ENCODE results near the gene ACOXL. TPM values are rescaled to one million over a fixed set of nuclear protein-coding genes. Genes with fewer than 3 reads are reported as not detected.

Gene ACOXL
- total RNA-seq, 2 experiments from 2014 or later: not detected

GRCh38 chr2:110743600-110743999 lies 11.2 kb downstream of the ACOXL start:
- H3K9me3 Mint-ChIP-seq: no peaks in the 10 kb centered on the region
- Histone ChIP-seq H3K36me3 (ENCODE audit: insufficient read depth, low read length) (no peaks in the 10 kb centered on the region), H3K27me3 (ENCODE audit: control insufficient read depth in 1 of 2, insufficient read depth in 2 of 2, low read length in 2 of 2) (peaks cover 11 to 13% of the 10 kb centered on the region in 2 experiments), H3K4me3 (ENCODE audit: low read length) (no peak overlapping the region), H3K27ac (ENCODE audit: low read depth in 1 of 2, low read length in 2 of 2) (no peak overlapping the region), H3K9me3 (ENCODE audit: control insufficient read depth in 1 of 2, insufficient read depth in 1 of 2, low read length in 2 of 2) (no peaks in the 10 kb centered on the region), H3K4me1 (ENCODE audit: insufficient read depth, low read length) (peaks cover 16% of the 10 kb centered on the region)
- intact Hi-C loops (cut with DNase I, micrococcal nuclease): no loop called here
- POLR2A ChIA-PET: no interaction called here
- ATAC-seq (ENCODE audit: poor library complexity): no peak
- peaks cover 60% of the 10 kb centered on the region for H3K27me3 Mint-ChIP-seq
- H3K27ac Mint-ChIP-seq: no peak overlapping the region
- DNase-seq: no peak
- CTCF ChIA-PET: no interaction called here
- no peaks in the 10 kb centered on the region for H3K36me3 Mint-ChIP-seq (ENCODE audit: low read depth)
- H3K4me1 Mint-ChIP-seq (ENCODE audit: low read depth): peaks cover 12% of the 10 kb centered on the region
- no peak for TF ChIP-seq CTCF (IDR thresholded peaks at IDR 0.05)
- no peak overlapping the region for H3K4me3 Mint-ChIP-seq

- DNase-seq (no peak), ATAC-seq (ENCODE audit: poor library complexity) (no peak)
- Mint-ChIP-seq H3K27ac (no peak overlapping the region), H3K4me3 (no peak overlapping the region), H3K9me3 (no peaks in the 10 kb centered on the region), H3K36me3 (ENCODE audit: low read depth) (no peaks in the 10 kb centered on the region), H3K4me1 (ENCODE audit: low read depth) (peaks cover 15% of the 10 kb centered on the region), H3K27me3 (peaks cover 54% of the 10 kb centered on the region)
- Histone ChIP-seq H3K27ac (ENCODE audit: low read depth in 1 of 2, low read length in 2 of 2) (no peak overlapping the region), H3K4me3 (ENCODE audit: low read length) (no peak overlapping the region), H3K27me3 (ENCODE audit: control insufficient read depth in 1 of 2, insufficient read depth in 2 of 2, low read length in 2 of 2) (peaks cover 11 to 13% of the 10 kb centered on the region in 2 experiments), H3K9me3 (ENCODE audit: control insufficient read depth in 1 of 2, insufficient read depth in 1 of 2, low read length in 2 of 2) (no peaks in the 10 kb centered on the region), H3K36me3 (ENCODE audit: insufficient read depth, low read length) (no peaks in the 10 kb centered on the region), H3K4me1 (ENCODE audit: insufficient read depth, low read length) (peaks cover 20% of the 10 kb centered on the region)
- POLR2A ChIA-PET: no interaction called here
- intact Hi-C loops (cut with DNase I, micrococcal nuclease): no loop called here
- no peak for TF ChIP-seq CTCF (IDR thresholded peaks at IDR 0.05)
- CTCF ChIA-PET: no interaction called here
Observed at GRCh38 chr2:110744429-110744828, 12.1 kb downstream of the ACOXL start.

GRCh38 chr2:110745048-110745447 lies 12.7 kb downstream of the ACOXL start:
- H3K4me3 Mint-ChIP-seq: no peak overlapping the region
- no peaks in the 10 kb centered on the region for H3K36me3 Mint-ChIP-seq (ENCODE audit: low read depth)
- ChIA-PET POLR2A (no interaction called here), CTCF (no interaction called here)
- Histone ChIP-seq H3K4me1 (ENCODE audit: insufficient read depth, low read length) (peaks cover 20% of the 10 kb centered on the region), H3K9me3 (ENCODE audit: control insufficient read depth in 1 of 2, insufficient read depth in 1 of 2, low read length in 2 of 2) (no peaks in the 10 kb centered on the region), H3K4me3 (ENCODE audit: low read length) (no peak overlapping the region), H3K27me3 (ENCODE audit: control insufficient read depth in 1 of 2, insufficient read depth in 2 of 2, low read length in 2 of 2) (peaks cover 10 to 13% of the 10 kb centered on the region in 2 experiments), H3K27ac (ENCODE audit: low read depth in 1 of 2, low read length in 2 of 2) (no peak overlapping the region), H3K36me3 (ENCODE audit: insufficient read depth, low read length) (no peaks in the 10 kb centered on the region)
- intact Hi-C loops (cut with DNase I, micrococcal nuclease): loop anchor here in 1 of 2 experiments (5.0 kb wide), 1 partner anchor 68 kb away; the partner anchor contains the start of gene BUB1
- ATAC-seq (ENCODE audit: poor library complexity): no peak
- no peak for TF ChIP-seq CTCF (IDR thresholded peaks at IDR 0.05)
- H3K4me1 Mint-ChIP-seq (ENCODE audit: low read depth): peaks cover 15% of the 10 kb centered on the region
- no peaks in the 10 kb centered on the region for H3K9me3 Mint-ChIP-seq
- H3K27ac Mint-ChIP-seq: no peak overlapping the region
- no peak for DNase-seq
- H3K27me3 Mint-ChIP-seq: peaks cover 54% of the 10 kb centered on the region

Data from CD4-positive, alpha-beta T cell (primary cell).